GM21367 (cell line): Measurements from ENCODE around the gene EME2.

Experiments used
- ATAC-seq: cut with Tn5 transposase; IDR thresholded peaks from one replicate; pipeline ENCODE4 v1.9.1; 2021; ENCODE audit not compliant: unreplicated experiment

The EME2 gene

GRCh38 chr16:1777375-1778199, 5.0 kb downstream of the EME2 start:
- ATAC-seq = no peak

GRCh38 chr16:1778200-1779179, 5.9 kb downstream of the EME2 start:
- no peak for ATAC-seq

GRCh38 chr16:1779234-1779701, 6.7 kb downstream of the EME2 start:
- ATAC-seq = no peak

- ATAC-seq = no peak
Observed at GRCh38 chr16:1779741-1780676, 7.4 kb downstream of the EME2 start.

GRCh38 chr16:1780677-1781072, 8.1 kb downstream of the EME2 start:
- no peak for ATAC-seq

- ATAC-seq = no peak
Observed at GRCh38 chr16:1781254-1781653, 8.6 kb downstream of the EME2 start.

- peak; percentile 7 for ATAC-seq
Observed at GRCh38 chr16:1781758-1782407, 9.3 kb downstream of the EME2 start.

- peak; percentile 72 for ATAC-seq
Observed at GRCh38 chr16:1782408-1783264, 10.0 kb downstream of the EME2 start, which contains the start of the genes NUBP2 and SPSB3. NUBP2 (plus strand) TSS chr16:1782960; CDS start chr16:1783021, 61 bp downstream. SPSB3 (minus strand) TSS chr16:1782571; CDS start chr16:1781483, 1,088 bp downstream.

- ATAC-seq = no peak
Observed at GRCh38 chr16:1784977-1785845, 12.6 kb downstream of the EME2 start.

GRCh38 chr16:1785846-1786170, 13.2 kb downstream of the EME2 start:
- no peak for ATAC-seq

- no peak for ATAC-seq
Observed at GRCh38 chr16:1786242-1787055, 13.8 kb downstream of the EME2 start.

GRCh38 chr16:1787056-1787321, 14.4 kb downstream of the EME2 start:
- ATAC-seq = no peak

GRCh38 chr16:1787322-1788094, 14.9 kb downstream of the EME2 start:
- no peak for ATAC-seq

- ATAC-seq = no peak
Observed at GRCh38 chr16:1788095-1788707, 15.6 kb downstream of the EME2 start.

- no peak for ATAC-seq
Observed at GRCh38 chr16:1788708-1789100, 16.1 kb downstream of the EME2 start.

GRCh38 chr16:1789643-1790045, 17.0 kb downstream of the EME2 start:
- ATAC-seq = no peak
